ENCODE results near the gene SNORC. TPM values are rescaled to one million over a fixed set of nuclear protein-coding genes. Genes with fewer than 3 reads are reported as not detected.

The SNORC gene
- total RNA-seq, 1 donor from 2014 or later, result not detected

- no peaks in the 10 kb centered on the region for H3K4me1 ChIP-seq
- H3K4me3 Mint-ChIP-seq, result no peak overlapping the region
- H3K36me3 Mint-ChIP-seq, result peaks cover 2% of the 10 kb centered on the region
- no peak overlapping the region for H3K27ac ChIP-seq
- H3K9me3 Mint-ChIP-seq, result no peaks in the 10 kb centered on the region
- H2AFZ ChIP-seq (replicated peaks), result no peak overlapping the region
- peaks cover 14% of the 10 kb centered on the region for H3K27me3 ChIP-seq
- no peak overlapping the region for H3K4me3 ChIP-seq
- no peaks in the 10 kb centered on the region for H3K9me3 ChIP-seq (ENCODE audit: low read depth)
- H3K4me2 ChIP-seq, result no peak overlapping the region
- no peaks in the 10 kb centered on the region for H4K20me1 ChIP-seq (ENCODE audit: low read depth)
- H3K9ac ChIP-seq, result no peak overlapping the region
- H3K36me3 ChIP-seq, result no peaks in the 10 kb centered on the region
- TF ChIP-seq EZH2phosphoT487 (IDR thresholded peaks at IDR 0.05) (no peak), EZH2 (IDR thresholded peaks at IDR 0.05) (no peak), CTCF (IDR thresholded peaks at IDR 0.05) (no peak)
- peaks cover 5% of the 10 kb centered on the region for H3K27me3 Mint-ChIP-seq (ENCODE audit: insufficient read depth, low read depth)
- peaks cover 3% of the 10 kb centered on the region for H3K4me1 Mint-ChIP-seq
- no peaks in the 10 kb centered on the region for H3K79me2 ChIP-seq (ENCODE audit: low read depth)
- DNase-seq (ENCODE audit: low spot score), result no peak
- H3K27ac Mint-ChIP-seq, result peak overlapping the region; percentile 21
- no peaks in the 10 kb centered on the region for H3F3A ChIP-seq (ENCODE audit: low read depth)
Observed at GRCh38 chr2:232882505-232883115, 12.5 kb downstream of the SNORC start.

- Mint-ChIP-seq H3K36me3 (peaks cover 2% of the 10 kb centered on the region), H3K27ac (no peak overlapping the region), H3K4me1 (no peaks in the 10 kb centered on the region), H3K4me3 (no peak overlapping the region), H3K27me3 (ENCODE audit: insufficient read depth, low read depth) (peaks cover 7% of the 10 kb centered on the region), H3K9me3 (no peaks in the 10 kb centered on the region)
- Histone ChIP-seq H3F3A (ENCODE audit: low read depth) (no peaks in the 10 kb centered on the region), H3K4me1 (no peaks in the 10 kb centered on the region), H3K79me2 (ENCODE audit: low read depth) (no peaks in the 10 kb centered on the region), H3K27ac (no peak overlapping the region), H3K36me3 (no peaks in the 10 kb centered on the region), H3K4me3 (no peak overlapping the region), H3K9me3 (ENCODE audit: low read depth) (no peaks in the 10 kb centered on the region), H3K4me2 (no peak overlapping the region), H2AFZ (replicated peaks) (no peak overlapping the region), H4K20me1 (ENCODE audit: low read depth) (no peaks in the 10 kb centered on the region), H3K27me3 (peaks cover 8% of the 10 kb centered on the region), H3K9ac (no peak overlapping the region)
- DNase-seq (ENCODE audit: low spot score), result no peak
- no peak for TF ChIP-seq EZH2 (IDR thresholded peaks at IDR 0.05)
- TF ChIP-seq EZH2phosphoT487 (IDR thresholded peaks at IDR 0.05), result no peak
- TF ChIP-seq CTCF (IDR thresholded peaks at IDR 0.05), result no peak
Observed at GRCh38 chr2:232883116-232883721, 13.2 kb downstream of the SNORC start.

GRCh38 chr2:232884001-232884421, 13.9 kb downstream of the SNORC start:
- Histone ChIP-seq H3K9ac (no peak overlapping the region), H3K27me3 (peaks cover under 1% of the 10 kb centered on the region), H3K79me2 (ENCODE audit: low read depth) (no peaks in the 10 kb centered on the region), H3K4me3 (no peak overlapping the region), H3K4me2 (no peak overlapping the region), H3F3A (ENCODE audit: low read depth) (no peaks in the 10 kb centered on the region), H4K20me1 (ENCODE audit: low read depth) (no peaks in the 10 kb centered on the region), H3K9me3 (ENCODE audit: low read depth) (no peaks in the 10 kb centered on the region), H2AFZ (replicated peaks) (no peak overlapping the region), H3K27ac (no peak overlapping the region), H3K4me1 (no peaks in the 10 kb centered on the region), H3K36me3 (no peaks in the 10 kb centered on the region)
- H3K36me3 Mint-ChIP-seq, result peaks cover 2% of the 10 kb centered on the region
- TF ChIP-seq CTCF (IDR thresholded peaks at IDR 0.05), result no peak
- TF ChIP-seq EZH2 (IDR thresholded peaks at IDR 0.05), result no peak
- TF ChIP-seq EZH2phosphoT487 (IDR thresholded peaks at IDR 0.05), result no peak
- no peak for DNase-seq (ENCODE audit: low spot score)
- peak overlapping the region; percentile 87 for H3K27ac Mint-ChIP-seq
- H3K9me3 Mint-ChIP-seq, result no peaks in the 10 kb centered on the region
- peaks cover 9% of the 10 kb centered on the region for H3K27me3 Mint-ChIP-seq (ENCODE audit: insufficient read depth, low read depth)
- no peak overlapping the region for H3K4me3 Mint-ChIP-seq
- no peaks in the 10 kb centered on the region for H3K4me1 Mint-ChIP-seq
